ENCODE results near the gene RTN4RL2.

The RTN4RL2 gene

DNA sequence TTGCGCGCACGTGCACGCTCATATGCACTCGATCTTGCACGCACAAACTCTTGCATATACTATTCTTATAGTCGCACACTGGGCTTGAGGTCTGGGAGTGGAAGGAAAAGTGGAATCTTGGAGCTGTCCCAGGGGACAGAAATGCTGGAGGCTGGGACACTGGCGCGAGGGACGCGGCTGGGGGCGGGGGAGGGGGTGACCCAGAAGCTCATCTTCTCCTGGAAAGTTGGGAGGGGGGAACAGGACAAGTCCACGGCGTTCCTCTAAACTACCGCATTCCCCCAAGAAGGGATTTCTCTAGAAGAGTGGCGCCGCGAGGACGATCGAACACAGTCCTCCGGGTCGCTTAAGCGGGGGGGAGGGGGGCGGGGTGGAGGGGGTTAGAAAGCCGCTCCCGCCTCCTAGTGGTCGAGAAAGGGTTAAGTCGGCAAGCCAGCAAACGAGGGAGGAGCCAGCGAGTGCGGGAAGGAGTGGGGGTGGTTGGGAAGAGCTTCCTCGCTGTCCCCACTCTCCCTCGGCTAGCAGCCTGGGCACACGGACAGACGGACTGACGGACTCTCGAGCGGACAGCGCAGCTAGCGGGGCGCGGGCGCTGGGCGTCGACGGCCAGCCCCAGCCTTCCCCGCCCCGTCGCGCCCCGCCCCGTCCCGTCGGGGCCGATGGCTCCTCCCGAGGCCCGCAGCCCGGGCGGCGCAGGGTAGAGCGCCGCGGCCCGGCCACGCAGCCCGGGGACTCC lies at the start of gene RTN4RL2:
TSS of gene RTN4RL2 (plus strand) at position 507 of the 736 bp plus-strand sequence. CDS start 338 bp downstream, outside the sequence.
- peak; percentile 35 for DNase-seq

DNA sequence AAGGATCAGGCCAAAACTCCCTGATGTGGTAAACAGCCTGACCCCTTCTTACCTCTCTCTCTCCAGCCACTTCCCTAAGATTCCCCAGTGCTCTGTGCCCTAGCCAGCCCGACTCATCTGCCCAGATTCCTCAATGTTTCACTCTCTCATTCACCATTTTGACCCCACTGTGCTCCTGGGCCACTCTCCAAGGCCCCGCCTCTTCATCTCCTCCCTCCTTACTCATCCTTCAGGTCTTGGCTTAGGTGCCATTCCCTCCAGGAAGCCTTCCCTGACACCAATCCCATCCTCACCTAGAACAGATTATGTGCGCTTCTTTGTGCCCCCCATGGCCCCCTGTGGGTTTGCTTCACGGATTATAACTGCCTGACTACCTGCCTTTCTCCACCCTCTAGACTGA lies 46.6 kb upstream of the RTN4RL2 start:
- DNase-seq, result no peak

DNA sequence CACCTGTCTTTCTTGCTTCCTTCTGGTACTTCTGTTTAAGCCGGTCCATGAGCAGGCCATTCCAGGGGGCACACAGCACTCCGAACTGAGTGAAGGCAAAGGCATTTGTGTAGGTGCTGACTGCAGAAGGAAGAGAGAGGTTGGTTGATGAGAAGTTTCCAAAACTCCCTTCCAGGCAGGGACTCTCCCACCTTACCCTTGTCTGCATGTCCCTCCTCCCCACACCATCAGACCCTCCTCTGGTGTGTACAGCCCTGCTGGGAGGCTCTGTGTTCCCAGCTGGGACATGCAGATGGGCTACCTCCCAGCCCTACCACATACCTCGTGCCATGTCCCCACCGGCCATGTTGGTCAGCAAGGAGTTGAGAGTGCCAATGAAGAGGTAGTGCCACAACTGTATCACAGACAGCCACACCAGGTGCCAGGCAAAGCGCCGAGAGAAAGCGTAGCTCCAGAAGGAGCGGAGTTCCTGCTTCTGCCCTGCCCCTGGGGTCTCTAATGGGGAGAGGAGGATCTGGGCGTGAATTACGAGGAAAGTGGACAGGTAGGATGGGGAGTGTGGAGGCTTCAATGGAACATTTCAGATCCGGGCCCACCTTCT lies 45.6 kb upstream of the RTN4RL2 start:
- DNase-seq, result no peak

DNA sequence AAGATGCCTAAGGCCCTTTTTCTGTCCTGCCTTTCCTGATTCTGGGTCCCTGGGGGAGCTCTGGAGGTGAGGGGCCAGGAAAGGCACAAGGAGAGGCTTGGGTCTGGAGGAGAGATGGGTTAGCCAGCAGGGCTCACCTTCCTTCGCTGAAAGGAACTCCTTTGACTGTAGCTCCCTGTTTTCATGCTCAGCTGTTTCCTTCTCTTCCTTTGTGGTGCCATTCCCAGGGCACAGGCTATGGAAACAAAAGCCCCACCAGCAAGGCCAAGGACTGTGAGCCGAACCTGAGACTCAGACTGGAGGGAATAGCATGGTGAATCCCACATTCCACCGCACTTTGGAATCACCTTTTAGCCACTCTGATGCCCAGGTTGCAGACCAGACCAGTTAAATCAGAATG lies 43.9 kb upstream of the RTN4RL2 start:
- DNase-seq, result no peak

DNA sequence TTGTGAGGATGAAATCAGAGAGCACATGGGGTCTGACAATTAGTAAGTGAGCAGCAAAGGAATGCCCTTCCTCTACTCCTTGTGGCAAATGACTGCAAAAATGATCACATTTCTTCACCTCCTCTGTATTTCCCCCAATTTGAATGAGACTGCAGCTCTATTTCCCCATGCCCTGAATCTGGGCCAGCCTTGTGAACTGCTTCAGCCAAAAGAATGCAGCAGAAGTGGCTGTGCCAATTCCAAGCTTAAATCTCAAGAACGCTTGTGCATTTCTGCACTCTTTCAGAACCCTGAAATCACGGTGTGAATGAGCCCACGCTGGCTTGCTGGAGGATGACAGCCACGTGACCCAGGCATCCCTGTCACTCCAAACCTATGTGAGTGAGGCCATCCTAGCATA lies 43.3 kb upstream of the RTN4RL2 start:
- no peak for DNase-seq

DNA sequence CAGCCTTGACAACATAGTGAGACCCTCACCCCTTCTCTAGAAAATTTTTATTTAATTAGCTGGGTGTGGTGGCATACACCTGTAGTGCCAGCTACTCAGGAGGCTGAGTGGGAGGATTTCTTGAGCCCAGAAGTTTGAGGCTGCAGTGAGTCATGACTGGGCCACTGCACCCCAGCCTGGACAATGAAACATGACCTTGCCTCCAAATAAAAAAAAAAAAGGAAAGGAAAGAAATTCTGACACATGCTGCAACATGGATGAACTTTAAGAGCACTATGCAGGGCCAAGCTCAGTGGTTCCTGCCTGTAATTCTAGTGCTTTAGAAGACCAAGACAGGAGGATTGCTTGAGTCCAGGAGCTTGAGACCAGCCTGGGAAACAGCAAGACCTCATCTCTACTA lies 42.2 kb upstream of the RTN4RL2 start:
- no peak for DNase-seq

DNA sequence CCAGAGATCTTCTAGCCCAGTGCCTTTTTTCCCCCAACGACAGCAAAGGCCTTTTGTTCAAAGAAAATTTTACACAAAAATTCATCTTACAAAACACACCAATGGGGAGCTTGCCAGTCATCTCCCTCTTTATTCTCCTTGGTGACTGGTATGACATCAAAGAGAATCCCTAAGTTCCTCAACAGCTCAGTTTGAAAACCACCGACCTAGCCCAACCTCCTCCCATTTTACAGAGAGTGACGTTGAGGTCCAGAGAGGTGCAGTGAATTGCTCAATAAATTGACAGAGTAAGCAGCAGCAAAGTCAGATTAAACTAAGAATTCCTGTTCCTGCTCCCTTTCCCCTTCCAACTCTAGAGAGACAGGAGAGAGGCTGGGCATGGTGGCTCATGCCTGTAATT lies 41.2 kb upstream of the RTN4RL2 start:
- DNase-seq, result no peak

DNA sequence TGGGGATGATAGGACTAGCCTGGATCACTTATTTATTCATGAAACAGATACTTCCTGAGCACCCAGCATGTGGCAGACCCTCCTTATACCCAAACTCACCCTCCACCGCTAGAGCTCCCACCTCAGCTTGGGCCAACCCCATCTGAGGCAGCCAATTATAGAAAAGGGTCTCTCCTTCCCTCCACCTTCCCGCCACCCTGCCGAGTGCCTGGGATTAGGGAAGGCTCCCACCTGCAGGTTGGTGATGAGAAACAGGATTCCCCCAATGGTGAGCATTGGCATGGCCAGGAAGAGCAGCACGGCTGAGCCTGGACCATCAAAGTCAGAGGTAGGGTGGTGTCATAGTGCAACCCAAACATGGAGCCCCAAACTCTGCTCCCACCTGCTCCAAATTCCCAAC lies 39.3 kb upstream of the RTN4RL2 start:
- no peak for DNase-seq

DNA sequence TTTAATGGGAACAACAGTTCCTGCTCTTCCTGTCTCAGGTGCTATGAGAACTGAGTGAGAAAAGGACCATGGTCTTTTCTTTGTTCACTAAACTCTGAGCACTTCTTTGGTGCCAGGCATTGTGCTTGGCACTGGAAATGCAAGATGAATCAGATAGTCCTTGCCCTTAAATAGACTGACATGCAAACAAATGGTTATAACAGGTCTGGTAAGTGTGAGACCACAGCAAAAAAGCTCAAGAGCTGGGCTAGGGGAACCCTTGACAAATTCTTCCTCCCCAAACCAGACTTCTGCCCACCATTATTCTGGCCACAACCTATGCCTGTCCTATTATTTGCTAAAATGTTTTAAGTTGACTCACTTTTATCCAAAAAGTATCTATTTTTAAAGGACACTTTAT lies 38.5 kb upstream of the RTN4RL2 start:
- DNase-seq, result no peak

DNA sequence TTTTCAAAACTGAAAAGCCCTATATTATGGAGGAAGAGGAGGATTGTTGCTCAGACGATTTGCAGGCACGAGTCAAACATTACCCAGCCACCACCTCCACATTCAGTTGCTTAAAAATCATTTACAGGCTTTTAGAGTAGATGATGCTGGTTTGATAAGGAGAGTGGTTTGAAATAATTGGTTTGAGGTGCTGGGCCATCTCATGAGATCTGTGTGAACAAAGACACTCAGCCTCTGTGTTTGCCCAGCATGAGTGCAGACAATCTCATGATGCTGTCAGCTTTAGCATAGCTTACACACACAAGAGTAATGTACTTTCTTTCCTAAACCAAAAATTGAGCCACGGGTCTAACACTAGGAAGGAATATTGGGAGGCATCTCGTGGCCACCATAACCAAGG lies 37.7 kb upstream of the RTN4RL2 start:
- peak; percentile 54 for DNase-seq

DNA sequence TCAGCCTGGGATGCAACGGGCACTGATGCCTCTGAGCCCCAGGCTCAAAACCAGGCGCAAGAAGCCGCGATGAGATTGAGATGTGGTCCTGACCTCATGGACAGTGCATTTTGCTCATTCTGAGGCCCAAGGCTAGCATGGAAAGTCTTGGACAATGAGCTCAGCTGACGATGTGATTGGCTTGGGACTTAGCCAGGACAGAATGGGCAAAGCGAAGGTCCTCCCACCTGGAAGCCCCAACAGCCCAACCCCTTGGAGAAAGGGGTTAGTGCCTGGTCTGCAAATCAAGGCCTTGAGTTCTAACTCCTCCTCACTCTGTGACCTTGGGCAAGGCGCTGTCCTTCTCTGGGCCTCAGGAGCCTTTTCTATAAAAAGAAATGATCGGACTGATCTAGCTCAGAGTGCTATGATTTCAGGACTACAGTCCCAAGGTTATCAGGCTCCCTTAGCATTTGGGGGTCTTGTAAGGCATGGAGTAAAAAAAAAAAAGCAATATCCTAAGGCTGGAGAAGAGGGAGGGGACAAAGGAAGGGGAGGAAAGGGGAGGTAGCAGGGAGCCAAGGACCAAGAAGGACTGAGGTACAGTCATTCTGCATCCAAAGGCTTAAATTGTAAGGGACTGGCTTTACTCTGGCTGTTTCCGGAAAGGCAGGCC lies 36.1 kb upstream of the RTN4RL2 start:
- no peak for DNase-seq

DNA sequence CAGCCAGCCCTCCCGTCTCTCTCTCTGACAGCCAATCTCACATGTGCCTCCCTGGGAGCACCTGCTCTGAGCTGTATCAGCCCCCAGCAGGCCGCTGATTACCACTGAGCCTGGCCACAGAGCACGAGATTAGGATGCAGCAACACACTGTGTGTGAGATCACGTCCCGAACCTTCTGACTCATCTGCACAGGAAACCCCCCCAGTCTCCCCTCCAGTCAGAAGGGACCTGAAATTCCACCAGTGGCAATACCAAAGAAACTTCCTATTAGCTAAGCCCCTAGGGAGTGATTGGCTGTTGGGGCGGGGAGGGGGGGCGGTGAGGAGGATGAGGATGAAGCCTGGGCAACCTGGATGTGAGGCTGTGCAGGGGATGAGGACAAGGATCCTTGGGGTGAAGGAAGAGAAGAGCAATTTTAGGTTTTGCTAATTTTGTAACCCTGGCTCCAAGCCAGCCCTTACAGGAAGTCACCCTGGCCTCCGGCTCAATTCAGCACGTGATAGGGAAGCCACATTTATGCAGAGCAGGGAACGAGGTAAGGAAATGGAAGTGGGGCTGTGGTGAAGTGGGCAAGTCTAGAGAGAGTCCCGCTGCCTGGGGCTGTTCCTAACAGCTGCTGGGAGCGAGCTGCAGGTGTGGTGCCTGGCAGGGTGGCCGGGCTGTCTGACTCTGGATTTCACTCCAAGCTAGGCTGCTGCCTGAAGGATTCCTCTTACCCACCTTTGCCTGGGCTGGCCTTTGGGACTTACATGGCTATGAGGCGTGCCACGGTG lies 35.4 kb upstream of the RTN4RL2 start:
- no peak for DNase-seq

DNA sequence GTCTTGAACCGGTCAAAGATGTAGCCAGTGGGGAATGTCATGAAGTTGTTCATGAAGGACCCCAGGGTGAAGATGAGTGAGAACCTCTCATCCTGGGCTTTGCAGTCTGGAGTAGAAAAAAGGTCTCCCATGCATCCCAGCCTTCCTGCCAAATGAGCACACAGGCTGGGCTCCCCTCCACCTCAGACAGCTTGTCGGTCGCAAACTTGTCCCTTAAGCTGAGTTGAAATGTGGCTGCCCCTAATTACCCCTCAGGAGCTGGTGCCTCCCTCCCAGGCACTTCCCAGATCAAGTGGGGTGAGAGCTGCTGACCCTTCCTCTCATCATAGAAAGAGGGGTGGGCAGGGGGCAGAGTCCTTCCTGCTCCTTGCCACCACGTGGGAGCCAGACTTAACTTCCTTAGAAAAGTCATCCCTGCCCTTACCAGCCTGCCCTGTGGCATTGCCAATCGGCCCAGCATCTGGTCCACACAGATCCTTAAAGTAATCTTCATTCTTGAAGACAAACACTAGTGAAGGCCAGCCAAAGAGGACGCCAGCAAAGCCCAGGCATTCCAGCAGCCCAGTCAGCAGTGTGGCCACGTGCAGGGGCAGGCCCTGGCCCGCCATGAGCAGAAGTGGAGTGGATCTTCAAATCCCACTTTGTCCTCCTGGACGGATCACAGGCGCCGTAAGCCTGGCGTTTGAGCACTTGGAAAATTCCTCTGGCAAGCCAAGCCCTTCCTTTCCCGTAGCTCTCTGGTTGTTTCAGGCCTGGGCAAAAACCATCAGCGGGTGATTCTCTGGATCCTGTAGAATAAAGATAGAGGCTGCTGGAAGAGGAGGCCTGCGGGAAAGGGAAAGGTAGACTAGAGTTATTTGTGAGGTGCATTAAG lies 34.5 kb upstream of the RTN4RL2 start:
- DNase-seq, result no peak

DNA sequence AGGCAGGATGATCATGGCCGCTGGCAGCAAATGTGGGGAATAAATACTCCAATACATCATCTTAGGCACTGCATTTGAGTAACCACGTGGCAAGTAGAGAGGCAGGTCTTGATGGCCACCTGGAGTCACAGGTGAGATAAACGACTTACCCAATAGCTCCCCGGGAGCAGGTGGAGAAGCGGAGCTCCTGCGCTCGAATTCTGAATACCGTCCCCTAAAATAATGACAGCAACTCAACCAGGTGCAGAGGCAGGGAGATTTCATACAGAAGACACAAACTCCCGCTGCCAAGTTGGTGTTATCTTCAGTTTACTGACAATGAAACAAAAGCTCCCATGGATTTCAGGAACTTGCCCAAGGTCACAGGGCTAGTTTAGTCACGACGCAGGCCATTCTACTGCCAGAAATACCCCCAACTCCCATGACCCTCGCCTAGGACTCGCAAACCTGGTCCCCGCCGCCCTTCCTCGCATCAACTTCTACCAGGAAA lies 33.8 kb upstream of the RTN4RL2 start:
- DNase-seq, result no peak

DNA sequence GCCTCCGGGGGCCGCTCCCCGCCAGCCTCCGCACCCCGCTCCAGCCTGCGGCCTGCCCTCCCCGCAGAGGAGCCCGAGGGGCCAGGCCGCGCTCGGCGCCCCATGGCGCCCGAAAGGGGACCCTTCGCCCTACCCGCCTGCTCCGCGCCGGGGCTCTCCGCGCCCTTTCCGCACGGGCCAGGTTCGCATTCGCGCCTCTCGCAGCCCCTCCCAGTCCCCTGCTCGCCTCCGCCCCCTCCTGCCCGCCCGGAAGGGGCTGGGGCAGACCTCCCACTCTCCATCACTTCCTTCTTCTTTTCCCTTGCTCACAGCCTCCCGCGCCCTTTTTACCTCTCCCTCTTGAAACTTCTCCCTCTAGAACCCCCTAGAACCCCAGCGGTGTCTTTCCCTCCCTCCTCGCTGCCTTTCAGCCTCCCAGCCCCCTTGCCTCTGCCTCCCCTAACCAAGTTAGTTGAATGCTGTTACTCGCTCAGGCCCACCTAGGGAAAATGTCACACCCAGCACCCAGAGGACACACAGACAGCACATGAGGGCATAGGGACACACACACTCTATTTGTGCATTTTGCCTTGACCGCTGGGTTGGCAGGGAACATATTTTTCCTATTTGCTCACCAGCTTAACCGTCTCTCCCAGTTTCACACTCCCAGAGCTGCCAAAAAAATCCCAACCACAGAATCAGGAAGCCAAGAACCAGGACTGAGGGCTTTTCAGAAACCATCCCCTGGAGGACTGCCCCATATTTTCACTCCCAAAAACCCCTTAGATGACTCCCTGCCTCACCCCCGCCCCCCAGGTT lies 33.2 kb upstream of the RTN4RL2 start, which contains the start of gene SLC43A3:
TSS of gene SLC43A3 (minus strand) at position 193 of the 798 bp plus-strand sequence. CDS start 949 bp downstream, outside the sequence.
- peak; percentile 50 for DNase-seq

DNA sequence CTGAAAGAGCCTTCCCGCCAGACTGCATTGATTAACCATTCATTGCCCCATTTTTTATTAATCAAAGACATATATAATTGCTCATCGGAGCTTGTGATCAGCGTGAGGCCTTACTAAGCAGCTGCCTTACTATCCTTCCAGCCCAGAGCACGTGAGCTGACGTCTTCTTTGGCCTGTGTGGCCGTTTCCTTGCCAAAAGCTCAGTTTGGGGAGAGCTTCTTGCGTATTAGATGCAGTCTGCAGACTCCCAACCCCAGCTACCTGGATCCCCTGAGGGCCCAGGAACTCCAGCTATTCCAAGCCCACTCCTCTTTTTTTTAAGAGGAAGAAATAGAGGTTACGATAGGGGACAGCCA lies 32.6 kb upstream of the RTN4RL2 start:
- DNase-seq, result no peak

DNA sequence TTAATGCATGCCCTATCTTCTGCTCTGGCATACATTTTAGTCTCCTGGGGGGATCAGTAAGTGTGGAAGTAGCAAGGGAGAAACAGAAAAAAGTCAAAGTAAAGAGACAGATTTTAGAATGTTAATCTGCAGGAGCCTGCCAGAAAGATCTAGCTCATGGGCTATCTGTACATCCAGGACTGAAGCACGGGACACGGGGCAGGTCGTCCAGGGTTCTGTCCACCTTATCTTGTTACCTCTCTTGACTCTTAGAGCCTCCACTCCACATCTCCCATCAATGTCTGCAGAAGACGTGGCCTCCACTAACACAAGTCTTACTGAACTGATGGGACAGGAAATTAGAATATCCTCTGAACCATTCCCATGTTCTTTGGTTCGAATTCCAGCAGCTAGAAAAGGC lies 31.7 kb upstream of the RTN4RL2 start:
- DNase-seq, result no peak

DNA sequence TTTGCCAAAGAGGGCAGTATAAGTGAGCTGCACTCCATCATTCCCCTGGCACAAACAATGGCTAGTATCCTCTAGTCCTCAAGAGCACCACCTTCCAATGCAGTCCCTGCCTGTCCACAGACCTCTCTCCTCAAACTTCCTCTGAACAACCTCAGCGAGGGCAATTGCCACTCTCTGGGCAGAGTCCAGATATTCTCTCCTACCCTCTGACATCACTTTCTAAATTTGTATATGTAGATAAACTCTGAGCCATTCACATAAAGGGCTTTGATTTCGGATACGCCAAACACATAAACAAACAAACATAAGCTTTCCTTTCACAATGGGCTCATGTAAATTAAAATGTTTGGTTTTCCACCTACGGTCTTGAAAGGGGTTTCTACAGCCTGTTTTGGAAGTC lies 30.4 kb upstream of the RTN4RL2 start:
- DNase-seq, result no peak

DNA sequence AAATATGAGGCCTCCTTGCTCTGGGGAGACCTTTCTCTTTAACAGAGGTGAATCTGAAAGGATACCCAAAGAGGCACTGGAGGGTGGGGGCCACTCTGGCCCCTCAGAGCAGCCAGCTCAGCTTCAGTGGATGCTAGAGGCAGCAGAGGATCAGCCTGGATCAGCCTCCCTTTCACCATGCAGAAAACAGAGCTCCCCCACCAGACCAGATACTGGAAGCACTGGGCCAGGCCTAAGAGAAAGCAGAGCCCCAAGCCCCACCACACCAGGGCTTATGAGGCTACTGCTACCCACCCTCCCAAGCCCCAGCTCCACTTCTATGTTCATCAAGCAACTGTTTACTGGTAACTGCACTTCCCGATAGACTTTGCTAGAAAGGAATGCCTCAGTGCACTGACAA lies 29.4 kb upstream of the RTN4RL2 start:
- no peak for DNase-seq

DNA sequence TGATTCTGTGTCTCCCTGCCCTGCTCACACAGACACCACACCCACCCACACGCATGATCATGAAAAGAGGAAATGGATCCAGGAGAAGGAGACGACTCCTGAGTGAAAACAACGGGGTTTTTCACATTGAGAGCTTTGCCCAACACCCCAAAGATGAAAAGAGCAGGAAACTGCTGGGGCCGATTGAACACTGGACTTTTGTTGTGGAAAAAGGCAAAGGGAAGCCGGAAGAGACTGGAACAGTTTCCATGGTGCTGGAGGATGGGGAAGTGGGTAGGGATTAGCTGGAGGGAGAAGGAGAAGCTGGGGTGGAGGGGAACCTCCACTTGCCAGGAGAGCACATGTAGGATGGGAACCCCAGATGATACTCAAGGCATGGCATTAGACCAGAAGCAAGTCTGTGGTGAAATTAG lies 28.2 kb upstream of the RTN4RL2 start:
- DNase-seq, result no peak

DNA sequence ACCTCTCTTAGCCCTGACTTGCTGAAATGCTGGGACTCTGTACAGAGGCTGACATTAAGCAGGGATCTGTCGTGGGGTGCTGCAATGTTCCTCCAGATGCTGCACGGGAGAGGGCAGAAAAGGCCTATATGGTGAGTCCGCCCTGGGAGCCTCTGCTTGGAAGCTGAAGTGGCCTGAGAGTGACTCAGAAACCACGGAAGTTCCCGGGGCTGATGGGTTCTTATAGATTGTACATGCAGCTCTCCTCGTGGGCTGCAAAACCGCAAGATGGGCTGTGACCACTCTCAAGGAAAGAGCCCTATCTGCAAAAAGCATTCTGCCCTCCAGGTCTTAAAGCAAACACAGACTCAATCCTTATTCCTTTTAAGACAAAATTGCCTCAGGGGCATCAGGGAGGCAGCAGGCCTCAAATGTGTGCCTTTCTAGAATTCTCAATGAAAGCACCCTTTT lies 27.6 kb upstream of the RTN4RL2 start:
- no peak for DNase-seq
